ENCODE measurements around the gene PRKAR1B.

Gene PRKAR1B

DNA sequence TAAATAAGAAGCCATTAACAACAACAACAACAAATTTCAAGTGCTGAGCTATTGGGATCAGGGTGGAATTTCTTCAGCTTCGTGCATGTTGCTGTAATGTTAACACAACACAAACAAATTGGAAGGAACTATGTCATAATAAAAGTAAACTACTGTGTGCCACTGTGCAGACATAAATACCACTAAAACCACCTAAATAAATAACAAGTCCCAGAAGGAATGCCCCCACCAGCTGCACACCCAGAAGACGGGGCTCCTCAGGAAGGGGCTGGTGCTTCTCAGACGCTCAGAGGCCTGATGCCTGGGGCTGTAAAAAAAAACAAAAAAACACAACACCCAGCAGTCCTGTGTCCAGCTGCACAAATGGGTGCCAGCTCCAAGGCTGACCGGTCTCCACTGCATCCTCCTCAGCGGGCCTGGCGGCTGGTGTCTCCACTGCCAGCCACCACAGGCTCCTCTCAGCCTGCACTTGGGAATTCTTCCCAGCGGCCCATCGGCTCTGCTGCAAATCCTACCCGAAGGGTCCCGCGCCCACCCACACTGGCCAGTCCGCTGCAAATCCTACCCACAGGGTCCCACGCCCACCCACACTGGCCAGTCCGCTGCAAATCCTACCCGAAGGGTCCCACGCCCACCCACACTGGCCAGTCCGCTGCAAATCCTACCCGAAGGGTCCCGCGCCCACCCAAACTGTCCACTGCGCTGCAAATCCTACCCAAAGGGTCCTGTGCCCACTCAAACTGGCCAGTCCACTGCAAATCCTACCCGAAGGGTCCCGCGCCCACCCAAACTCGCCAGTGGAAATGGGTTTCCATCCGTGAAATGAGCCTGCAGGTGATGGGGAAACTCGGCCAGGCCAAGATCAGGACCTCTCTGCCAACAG lies 36.4 kb downstream of the PRKAR1B start:
- DNase-seq, result no peak

DNA sequence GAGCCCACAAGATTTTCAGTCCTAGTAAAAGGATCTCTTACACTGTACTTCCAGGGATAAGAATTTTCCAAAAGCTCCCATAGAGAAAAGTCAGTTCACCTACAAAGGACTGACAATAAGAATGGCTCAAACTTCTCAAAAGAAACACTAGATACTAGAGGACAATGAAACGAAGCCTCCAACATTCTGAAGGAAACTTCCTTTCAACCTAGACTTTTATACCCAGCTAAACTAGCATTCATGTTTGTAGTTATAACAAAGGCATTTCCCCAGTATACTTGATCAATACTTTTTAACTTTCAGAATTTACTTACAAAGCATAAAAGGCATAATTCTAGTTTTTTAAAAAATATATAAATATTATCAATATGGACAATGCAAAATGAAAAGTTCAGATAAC lies 41.5 kb downstream of the PRKAR1B start:
- DNase-seq, result no peak

DNA sequence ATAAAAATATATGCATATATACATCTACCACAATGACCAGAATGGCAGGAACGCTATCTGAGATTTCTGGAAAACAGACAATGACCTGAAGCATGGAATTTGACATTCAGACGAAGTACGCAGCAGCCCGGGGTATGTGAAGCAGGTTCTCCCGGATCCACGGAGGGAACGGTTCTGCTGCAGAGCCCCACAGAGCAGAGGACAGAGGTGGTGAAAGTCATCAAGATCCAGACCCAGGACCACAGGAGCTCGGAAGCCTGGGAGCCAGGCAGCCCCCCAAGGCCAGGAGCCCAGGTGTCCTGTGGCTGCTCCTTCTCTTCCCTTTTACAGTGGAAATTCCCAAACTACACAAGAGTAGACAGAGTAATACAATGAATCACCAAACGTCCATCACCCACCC lies 42.7 kb downstream of the PRKAR1B start:
- no peak for DNase-seq

DNA sequence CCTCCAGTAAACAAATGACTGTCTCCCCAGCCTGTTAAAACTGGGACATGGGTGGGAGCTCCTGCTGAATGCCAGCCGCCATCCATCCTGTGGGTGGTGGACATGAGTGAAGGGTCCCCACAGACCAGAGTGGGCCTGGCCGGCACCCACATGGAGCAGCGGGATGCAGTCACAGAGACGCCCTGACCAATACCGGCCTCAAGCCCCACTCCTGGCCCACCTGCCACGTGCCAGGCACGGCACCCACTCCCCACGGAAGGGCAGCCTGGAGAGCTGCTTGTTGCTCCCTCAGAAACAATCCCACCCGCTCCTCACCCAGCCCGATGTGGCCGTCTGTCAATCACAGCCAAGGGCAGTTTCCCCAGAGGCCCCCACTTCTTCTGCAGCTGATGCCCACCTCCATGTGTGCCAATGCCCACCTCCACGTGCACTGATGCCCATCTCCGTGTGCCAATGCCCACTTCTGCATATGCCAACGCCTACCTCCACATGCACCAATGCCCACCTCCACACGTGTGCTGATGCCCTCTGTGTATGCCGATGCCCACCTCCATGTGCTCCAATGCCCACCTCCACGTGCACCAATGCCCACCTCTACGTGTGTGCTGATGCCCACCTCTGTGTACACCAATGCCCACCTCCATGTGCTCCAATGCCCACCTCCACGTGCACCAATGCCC lies 43.4 kb downstream of the PRKAR1B start:
- no peak for DNase-seq

DNA sequence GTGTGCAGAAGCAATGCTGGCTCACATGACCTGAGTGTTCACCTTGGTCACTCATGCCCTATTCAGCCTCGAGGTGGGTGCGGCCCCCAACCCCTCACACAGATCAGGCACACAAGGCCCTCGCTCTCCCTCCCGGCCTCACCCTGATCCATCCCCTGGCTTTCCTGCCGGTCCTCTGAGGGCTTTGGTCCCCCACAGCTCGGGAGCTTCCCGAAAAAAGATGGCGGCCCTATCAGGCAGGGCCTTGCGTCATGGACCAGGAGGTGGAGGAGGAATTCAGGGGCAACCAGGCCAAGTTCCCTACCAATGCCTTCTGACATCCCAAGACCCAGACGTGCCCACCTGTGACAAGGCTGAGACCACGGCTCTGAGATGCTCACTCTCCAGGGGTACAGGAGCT lies 44.3 kb downstream of the PRKAR1B start:
- no peak for DNase-seq

DNA sequence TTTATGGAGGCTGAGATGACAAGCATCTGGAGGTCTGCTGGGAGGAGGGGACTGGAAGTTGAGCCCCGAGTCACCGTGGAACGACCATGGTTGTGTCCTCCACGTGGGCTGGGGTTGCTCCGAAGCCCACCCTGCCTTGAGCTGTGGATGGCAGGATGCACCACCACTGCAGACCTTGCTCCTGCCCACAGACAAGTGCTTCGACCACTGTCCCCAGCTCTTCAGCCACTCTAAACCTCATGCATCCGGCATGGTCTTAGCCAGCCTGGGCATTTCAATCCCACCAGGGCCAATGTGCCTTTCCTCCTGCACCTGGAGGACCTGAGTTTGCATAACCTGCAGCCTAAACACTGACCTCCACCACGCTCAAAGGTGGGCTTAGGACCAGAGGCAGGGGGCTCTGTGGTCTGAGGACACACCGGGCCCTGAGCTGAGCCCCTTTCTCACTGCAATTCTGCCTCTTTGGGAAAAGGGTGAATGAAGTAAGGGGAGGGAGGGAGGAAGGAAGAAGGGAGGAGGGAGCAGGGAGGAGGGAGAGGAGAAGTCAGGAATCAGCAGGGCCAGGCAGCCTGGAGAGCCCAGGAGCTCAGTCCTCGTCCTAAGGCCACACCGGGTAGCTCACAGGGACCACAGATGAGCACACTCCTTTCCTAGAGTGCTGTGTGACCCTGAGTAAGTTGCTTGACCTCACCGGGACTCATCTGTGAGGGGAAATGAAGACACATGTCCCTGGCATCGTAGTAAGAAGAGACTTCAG lies 45.4 kb downstream of the PRKAR1B start:
- no peak for DNase-seq

DNA sequence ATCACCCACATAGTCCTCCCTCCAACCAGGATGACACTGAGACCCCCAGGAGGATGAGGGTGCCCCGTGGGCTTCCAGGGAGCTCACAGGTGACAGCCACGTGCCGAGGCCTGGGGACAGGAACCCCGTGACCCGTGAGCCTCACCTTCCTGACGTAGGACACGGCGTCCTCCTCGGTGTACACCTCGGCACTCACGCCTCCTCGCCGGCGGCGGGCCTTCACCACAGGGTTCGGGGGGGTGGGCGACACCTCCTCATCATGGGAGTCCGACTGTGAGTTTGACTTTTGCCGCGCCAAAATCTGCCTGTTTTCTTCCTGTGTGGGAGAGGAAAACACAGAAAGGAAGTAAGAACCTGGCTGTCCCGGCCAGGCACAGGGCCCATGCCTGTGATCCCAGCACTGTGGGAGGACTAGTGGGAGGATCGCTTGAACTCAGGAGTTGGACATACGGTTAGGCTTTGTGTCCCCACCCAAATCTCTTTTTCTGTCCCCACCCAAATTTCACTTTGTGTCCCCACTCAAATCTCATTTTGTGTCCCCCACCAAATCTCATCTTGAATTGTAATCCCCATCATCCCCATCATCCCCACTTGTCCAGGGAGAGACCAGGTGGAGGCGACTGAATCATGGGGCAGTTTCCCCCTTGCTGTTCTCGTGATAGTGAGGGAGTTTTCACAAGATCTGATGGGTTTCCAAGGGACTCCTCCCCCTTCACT lies 46.5 kb downstream of the PRKAR1B start:
- no peak for DNase-seq

DNA sequence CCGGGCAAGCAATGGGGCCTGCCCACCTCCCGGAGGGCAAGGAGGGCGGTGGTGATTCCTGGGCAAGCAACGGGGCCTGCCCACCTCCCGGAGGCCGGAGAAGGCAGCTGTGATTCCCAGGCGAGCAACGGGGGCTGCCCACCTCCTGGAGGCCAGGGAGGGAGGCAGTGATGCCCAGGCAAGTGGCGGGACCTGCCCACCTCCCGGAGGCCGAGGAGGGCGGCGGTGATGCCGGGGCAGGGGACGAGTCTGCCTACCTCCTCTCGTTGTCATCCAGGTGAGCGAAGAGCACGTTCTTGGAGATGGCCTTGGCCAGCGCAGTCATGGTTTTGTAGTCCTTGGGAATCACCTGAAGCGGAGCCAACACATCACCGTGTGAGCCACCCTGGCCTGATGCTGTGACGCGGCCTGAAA lies 50.1 kb downstream of the PRKAR1B start:
- no peak for DNase-seq

DNA sequence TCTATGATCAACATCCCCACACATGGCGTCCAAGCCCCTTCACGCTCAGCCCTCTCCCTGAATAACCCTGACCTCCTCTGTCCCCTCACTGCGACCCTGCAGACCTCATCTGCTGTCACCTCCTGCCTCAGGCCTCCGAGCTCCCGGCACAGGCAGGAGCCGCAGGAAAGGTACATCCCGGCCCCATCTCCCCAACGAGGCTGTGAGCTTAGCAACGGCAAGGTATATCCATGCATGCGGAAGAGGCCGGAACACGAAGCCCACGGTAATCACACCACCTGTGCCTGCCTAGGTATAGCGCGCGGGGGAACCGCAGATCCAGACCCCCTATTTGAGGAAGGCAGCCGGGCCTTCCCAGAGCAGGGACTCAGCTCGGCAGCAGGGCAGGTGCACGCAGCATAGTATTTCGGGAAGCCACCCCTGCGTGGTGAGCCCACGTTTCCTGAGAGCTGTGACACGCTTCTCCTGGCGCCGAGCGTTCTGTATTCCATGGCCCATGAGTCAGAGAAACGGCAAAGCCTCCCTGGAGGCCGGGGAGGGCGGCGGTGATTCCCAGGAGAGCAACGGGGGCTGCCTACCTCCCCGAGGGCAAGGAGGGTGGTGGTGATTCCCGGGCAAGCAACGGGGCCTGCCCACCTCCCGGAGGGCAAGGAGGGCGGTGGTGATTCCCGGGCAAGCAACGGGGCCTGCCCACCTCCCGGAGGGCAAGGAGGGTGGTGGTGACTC lies 50.7 kb downstream of the PRKAR1B start:
- DNase-seq, result no peak

DNA sequence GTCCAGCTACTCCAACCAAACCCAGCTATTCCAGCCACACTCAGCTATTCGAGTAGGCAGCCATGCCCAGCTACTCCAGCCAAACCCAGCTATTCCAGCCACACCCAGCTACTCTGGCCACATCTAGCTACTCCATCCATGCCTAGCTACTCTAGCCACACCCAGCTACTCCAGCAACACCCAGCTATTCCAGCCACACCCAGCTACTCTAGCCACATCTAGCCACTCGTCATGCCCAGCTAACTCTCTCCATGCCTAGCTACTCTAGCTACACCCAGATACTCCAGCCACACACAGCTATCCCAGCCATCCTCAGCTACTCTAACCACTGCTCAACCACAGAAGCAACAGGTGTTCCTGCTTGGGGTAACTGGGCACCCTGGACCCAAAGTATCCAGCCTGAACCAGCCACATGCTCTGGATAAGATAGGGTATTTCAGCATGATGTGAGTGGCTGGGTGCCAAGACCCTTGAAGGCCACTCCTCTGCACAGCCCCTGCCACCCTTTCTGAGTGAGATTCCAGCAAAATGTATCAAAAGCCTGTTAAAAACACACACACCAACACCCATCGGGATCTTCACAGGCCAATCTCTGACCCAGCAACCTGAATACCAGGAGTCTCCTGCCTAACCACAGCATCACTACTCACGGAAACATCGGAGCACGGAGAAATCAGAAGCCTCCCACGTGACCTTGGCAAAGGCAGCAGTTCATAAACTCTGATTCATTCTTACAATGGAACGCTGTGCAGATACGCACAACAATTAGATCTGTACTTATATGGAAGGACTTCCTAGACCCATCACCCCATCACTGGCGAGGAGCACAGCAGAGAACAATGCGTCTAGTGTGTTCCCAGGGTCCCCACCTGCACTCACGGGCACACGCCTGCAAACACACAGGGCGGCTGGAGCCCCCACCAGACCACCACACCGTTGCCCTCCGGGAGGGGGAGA lies 52.3 kb downstream of the PRKAR1B start:
- DNase-seq, result no peak

DNA sequence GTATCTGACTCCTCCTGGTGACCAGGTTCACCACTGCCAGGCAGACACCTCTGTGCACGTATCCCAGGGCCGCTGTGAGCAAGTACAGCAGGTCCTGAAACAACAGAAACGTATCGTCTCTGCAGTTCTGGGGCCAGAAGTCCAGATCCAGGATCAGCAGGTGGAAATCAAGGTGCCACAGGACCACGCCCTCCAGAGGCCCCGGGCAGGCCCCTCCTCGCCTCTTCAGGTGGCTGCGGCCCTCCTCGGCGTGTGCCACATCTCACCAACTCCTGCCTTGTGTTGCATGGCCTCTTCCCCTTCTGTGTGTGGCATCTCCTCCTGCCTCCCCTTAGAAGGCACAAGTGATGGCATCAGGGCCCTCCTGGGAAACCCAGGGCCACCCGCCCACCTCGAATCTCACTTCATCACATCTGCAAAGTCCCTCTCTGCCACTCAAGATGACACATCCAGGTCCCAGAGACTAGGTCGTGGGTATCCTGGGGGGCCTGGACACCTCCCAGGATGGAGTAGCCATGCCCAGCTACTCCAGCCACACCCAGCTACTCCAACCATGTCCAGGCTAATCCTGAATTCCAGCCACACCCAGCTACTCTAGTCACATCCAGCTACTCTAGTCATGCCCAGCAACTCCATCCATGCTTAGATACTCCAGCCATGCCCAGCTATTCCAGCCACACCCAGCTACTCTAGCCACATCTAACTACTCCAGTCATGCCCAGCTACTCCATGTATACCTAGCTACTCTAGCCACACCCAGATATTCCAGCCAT lies 53.2 kb downstream of the PRKAR1B start:
- DNase-seq, result no peak

DNA sequence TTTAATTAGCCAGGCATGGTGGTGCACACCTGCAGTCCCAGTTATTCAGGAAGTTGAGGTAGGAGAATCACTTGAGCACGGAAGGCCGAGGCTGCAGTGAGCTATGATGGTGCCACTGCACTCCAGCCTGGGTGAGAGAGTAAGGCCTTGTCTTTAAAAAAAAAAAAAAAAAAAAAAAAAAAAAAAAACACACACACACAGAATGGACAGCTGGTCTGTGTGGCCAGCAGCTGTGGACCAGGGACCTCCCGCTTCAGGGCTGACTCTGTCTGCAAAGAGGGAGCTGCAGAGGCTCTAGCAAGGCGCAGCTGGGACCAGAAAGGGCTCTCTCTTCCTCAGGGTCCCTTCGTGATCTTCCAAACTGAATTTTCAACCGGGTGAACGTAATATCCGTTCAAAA lies 54.2 kb downstream of the PRKAR1B start:
- DNase-seq, result no peak

DNA sequence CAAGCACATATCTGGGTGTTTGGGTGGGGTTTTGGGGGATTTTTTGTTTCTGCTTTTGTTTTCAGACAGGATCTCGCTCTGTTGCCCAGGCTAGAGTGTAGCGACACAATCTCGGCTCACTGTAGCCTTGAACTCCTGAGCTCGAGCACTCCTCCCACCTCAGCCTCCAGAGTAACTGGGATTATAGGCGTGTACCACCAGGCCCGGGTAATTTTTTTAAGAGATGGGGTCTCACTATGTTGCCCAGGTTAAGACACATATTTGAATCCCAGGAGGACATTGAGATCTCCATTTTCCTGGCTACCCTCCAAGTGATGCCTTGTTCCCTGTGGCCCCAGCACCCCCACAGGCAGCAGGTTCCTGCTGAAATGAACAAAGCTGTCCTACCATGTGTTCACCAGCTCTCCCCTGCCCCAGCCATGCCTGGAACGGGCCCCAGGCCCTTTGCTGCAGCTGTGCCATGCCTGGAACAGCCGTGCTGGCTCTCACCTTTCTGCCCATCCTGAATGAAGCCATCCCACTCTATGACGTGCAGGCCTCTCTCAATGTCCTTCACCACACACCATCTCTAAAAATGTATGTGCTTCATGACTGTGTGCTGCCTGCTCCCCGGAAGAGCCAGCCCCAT lies 55.6 kb downstream of the PRKAR1B start:
- no peak for DNase-seq

DNA sequence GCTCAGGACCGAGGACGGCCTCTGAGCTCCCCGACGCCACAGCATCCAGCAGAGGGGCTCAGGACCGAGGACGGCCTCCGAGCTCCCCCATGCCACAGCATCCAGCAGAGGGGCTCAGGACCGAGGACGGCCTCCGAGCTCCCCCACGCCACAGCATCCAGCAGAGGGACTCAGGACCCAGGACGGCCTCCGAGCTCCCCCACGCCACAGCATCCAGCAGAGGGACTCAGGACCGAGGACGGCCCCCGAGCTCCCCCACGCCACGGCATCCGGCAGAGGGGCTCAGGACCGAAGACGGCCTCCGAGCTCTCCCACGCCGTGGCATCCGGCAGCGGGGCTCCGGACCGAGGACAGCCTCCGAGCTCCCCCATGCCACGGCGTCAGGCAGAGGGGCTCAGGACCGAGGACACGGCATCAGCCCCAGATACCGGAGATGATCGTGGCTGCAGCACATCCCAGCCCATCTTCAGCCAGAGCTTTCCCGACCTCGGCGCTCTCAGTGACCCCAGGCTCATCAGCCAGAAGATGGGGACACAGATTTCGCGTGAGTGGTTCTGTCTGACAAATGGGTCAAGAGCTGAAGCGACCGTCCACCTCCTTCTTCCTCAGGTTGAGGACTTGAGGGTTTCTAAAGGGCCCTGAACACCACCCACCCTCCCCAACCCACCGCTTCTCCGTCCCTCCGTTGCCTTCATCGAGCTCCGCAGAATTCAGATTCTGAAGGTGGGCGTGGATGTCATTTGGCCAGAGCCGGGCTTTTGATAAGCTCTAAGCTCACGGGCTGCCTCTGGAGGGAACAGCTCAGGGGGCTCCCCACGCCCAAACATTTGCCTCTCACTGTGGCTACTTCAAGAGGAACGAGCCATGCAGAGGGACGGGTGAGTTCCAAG lies 56.3 kb downstream of the PRKAR1B start:
- no peak for DNase-seq

DNA sequence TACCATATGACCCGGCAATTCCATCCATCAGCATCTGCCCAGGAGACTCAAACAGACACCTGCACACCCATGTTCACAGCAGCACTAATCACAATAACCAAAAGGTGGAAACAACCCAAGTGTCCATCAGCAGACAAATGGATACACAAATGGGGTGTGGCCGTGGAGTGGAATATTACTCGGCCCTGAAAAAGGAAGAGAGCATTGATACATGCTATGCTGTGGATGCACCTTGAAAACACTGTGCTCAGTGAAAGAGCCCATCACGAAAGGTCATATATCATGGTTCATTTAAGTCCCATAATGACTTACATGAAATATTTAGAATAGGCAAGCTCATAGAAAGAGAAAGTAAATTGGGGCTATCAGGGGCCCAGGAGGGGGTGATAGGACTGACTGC lies 58.1 kb downstream of the PRKAR1B start:
- DNase-seq, result no peak

DNA sequence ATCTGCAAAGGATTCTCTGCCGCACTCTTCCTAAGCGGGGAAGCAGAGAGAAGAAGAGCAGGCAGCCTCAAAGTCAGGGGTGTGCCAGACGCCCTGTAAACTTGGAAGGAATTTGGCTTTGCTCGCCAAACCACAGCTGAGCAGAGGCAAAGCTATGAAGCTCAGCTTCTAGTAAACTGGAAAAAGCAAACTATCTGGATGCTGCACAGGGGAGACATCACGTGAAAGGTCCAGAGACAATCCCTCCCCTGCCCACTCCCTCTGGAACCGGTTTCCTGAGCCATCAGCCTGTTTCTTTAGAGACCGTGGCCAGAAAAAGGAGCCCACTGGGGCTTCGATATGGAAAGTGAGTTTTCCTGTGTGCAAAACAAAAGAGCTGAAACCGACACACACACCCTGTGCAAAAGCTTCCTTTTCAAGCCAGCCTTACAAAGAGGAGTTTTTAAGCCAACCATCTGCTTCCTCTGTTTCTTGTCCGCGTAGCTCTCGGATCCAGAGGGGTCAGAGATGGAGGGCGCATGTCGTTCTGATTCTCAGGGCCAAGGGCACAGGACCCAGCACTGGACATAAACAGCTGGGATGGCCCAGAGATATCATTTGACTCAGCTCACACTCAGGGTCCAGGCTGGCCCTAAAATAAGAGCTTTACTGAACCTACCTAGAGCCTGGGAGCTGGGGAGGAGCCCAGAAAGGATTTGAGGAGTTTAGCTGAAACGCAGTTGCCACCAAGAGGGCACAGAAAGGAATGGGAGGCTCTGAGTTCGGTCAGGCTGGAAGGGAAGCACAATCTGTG lies 58.7 kb downstream of the PRKAR1B start:
- no peak for DNase-seq

DNA sequence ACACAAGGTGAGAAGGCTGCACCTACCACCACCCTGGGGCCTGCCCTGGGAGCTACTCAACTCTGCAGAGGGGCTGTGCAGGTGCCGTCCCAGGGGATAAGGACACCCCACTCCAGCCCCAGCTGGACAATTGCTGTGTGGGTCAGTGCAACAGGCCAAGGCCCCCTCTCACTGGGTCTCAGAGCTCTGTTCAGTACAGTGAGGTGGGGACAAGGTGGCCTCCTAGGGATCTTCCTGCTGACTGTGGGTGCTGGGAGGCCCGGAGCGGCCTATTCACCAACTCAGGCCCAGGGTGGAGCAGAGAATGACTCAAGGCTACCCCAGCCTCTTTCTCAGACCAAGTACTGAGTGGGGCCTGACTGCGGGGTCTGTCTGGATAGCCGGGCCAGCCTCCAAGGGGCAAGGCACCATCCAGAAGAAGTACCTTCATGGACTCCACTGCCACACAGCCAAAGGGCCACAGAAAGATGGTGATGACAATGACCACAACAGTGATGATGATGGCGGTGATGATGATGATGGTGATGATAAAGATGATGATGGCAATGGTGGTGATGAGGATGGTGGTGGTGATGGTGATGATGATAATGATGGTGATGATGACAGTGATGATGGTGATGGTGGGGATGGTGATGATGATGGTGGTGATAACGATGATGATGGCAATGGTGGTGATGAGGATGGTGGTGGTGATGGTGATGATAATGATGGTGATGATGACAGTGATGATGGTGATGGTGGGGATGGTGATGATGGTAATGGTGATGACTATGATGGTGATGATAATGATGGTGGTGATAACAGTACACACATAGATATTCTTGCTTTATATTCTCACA lies 60.4 kb downstream of the PRKAR1B start:
- DNase-seq, result no peak
